Tibial nerve (tissue), 4 donors: ENCODE data around the gene SREBF2.

Experiments
- EP300 ChIP-seq, 2 donors: sonication (generic); formaldehyde crosslinking; IDR thresholded peaks; one replicate each; pipeline ENCODE4 v1.6.1; 2017; ENCODE audit warnings: antibody characterized with exemption in 2 of 2, mild to moderate bottlenecking in 1 of 2
- POLR2A ChIP-seq, 2 donors: fragments of 450-650 bp; IDR thresholded peaks; one replicate each; pipeline ENCODE4 v1.6.1; 2017; ENCODE audit warnings: antibody characterized with exemption in 2 of 2, mild to moderate bottlenecking in 2 of 2, moderate library complexity in 2 of 2
- TF ChIP-seq, protein P1 (sequence below), 5 experiments: fragments of 200-600 bp in 3 of 5; fragments of 450-650 bp in 2 of 5; sonication (generic) in 3 of 5; IDR thresholded peaks; one replicate each; pipeline ENCODE4 v1.5.1; 2016 to 2019; ENCODE audit warnings: antibody characterized with exemption in 5 of 5, mild to moderate bottlenecking in 3 of 5, moderate library complexity in 2 of 5

GRCh38 chr22:41883400-41883799 is 50.5 kb downstream of the SREBF2 start:
- TF ChIP-seq, protein P1, sequence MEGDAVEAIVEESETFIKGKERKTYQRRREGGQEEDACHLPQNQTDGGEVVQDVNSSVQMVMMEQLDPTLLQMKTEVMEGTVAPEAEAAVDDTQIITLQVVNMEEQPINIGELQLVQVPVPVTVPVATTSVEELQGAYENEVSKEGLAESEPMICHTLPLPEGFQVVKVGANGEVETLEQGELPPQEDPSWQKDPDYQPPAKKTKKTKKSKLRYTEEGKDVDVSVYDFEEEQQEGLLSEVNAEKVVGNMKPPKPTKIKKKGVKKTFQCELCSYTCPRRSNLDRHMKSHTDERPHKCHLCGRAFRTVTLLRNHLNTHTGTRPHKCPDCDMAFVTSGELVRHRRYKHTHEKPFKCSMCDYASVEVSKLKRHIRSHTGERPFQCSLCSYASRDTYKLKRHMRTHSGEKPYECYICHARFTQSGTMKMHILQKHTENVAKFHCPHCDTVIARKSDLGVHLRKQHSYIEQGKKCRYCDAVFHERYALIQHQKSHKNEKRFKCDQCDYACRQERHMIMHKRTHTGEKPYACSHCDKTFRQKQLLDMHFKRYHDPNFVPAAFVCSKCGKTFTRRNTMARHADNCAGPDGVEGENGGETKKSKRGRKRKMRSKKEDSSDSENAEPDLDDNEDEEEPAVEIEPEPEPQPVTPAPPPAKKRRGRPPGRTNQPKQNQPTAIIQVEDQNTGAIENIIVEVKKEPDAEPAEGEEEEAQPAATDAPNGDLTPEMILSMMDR (IDR thresholded peaks at IDR 0.05): no peak
- TF ChIP-seq POLR2A (IDR thresholded peaks at IDR 0.05) (no peak), EP300 (IDR thresholded peaks at IDR 0.05) (no peak)
